ENCODE measurements around the gene TSPEAR. TPM values are rescaled to one million over a fixed set of nuclear protein-coding genes. Genes with fewer than 3 reads are reported as not detected.
"Not testable (repeated sequence)": the region's sequence is repeated elsewhere in the genome, so short reads cannot be mapped to it uniquely, and the experiment has no call there.

The TSPEAR gene
- total RNA-seq, 1 donor = not detected

GRCh38 chr21:44647222-44647552 is 64.2 kb downstream of the TSPEAR start:
- DNase-seq (ENCODE audit: low read depth) = no peak
- TF ChIP-seq, protein P1, sequence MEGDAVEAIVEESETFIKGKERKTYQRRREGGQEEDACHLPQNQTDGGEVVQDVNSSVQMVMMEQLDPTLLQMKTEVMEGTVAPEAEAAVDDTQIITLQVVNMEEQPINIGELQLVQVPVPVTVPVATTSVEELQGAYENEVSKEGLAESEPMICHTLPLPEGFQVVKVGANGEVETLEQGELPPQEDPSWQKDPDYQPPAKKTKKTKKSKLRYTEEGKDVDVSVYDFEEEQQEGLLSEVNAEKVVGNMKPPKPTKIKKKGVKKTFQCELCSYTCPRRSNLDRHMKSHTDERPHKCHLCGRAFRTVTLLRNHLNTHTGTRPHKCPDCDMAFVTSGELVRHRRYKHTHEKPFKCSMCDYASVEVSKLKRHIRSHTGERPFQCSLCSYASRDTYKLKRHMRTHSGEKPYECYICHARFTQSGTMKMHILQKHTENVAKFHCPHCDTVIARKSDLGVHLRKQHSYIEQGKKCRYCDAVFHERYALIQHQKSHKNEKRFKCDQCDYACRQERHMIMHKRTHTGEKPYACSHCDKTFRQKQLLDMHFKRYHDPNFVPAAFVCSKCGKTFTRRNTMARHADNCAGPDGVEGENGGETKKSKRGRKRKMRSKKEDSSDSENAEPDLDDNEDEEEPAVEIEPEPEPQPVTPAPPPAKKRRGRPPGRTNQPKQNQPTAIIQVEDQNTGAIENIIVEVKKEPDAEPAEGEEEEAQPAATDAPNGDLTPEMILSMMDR (IDR thresholded peaks at IDR 0.05; ENCODE audit: insufficient read depth, low read length) = no peak
- no peak overlapping the region for H3K4me3 ChIP-seq (ENCODE audit: low read depth, low read length)

DNA sequence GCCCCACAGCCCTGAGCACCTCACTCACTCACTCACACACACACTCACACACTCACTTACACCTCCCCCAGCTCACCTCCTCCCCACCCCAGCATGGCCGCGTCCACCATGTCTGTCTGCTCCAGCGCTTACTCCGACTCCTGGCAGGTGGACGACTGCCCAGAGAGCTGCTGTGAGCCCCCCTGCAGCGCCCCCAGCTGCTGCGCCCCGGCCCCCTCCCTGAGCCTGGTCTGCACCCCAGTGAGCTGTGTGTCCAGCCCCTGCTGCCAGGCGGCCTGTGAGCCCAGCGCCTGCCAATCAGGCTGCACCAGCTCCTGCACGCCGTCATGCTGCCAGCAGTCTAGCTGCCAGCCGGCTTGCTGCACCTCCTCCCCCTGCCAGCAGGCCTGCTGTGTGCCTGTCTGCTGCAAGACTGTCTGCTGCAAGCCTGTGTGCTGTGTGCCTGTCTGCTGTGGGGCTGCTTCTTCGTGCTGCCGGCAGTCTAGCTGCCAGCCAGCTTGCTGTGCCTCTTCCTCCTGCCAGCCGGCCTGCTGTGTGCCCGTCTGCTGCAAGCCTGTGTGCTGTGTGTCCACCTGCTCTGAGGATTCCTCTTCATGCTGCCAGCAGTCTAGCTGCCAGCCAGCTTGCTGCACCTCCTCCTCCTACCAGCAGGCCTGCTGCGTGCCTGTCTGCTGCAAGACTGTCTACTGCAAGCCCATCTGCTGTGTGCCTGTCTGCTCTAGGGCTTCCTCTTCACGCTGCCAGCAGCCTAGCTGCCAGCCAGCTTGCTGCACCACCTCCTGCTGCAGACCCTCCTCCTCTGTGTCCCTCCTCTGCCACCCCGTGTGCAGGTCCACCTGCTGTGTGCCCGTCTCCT is 64.8 kb downstream of the TSPEAR start, which contains the start of gene KRTAP10-11:
Gene KRTAP10-11 (plus strand): TSS at position 49 of the 856 bp plus-strand sequence. CDS start 45 bp downstream, at position 94.
- H3K4me3 ChIP-seq (ENCODE audit: low read depth, low read length); DNase-seq (ENCODE audit: low read depth): not testable (repeated sequence)

- no peak overlapping the region for H3K4me3 ChIP-seq (ENCODE audit: low read depth, low read length)
- DNase-seq (ENCODE audit: low read depth) = no peak
- TF ChIP-seq, protein P1 (IDR thresholded peaks at IDR 0.05; ENCODE audit: insufficient read depth, low read length) = no peak
Measured at GRCh38 chr21:44644878-44645277, 66.5 kb downstream of the TSPEAR start.

- no peak for DNase-seq (ENCODE audit: low read depth)
- no peak overlapping the region for H3K4me3 ChIP-seq (ENCODE audit: low read depth, low read length)
- TF ChIP-seq, protein P1 (IDR thresholded peaks at IDR 0.05; ENCODE audit: insufficient read depth, low read length) = no peak
Measured at GRCh38 chr21:44643741-44644310, 67.5 kb downstream of the TSPEAR start.

DNA sequence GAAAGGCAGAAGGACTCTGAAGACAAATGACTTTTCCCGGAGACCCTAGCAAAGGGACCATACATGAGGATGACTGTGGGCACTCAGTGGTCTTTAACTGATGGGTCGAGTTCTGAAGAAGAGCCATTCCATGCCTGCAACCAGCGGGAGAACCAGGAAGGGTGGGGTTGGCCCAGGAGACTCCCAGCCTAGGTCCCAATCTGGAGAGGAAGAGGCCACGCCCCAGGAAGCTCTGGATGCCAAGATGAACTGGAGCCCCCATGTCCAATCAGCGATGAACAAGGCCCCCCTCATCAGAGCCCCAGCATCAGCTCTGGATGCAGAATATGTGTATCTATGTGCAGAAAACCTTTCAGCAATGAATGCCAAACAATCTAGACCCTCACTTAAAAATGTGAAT is 70.6 kb downstream of the TSPEAR start:
- DNase-seq (ENCODE audit: low read depth) = no peak

DNA sequence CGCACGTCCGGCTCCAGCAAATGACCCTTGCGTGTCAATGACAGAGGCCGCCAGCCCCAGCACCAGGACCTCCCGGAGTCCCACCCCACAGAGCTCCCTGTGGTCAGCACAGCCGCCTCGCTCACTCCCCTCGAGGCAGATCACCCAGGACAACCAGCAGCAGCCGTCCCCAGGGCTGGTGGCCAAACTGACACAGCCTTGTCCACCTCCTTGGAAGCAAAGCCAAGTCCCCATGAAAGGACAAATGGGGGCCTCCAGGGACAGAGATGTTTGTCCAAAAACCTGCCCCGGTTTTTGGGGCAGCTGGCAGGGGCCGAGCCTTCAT is 72.1 kb downstream of the TSPEAR start:
- DNase-seq (ENCODE audit: low read depth) = no peak
- H3K4me3 ChIP-seq (ENCODE audit: low read depth, low read length) = no peak overlapping the region
- TF ChIP-seq, protein P1 (IDR thresholded peaks at IDR 0.05; ENCODE audit: insufficient read depth, low read length) = no peak

More for the DNA sequence above, 70.6 kb downstream of the TSPEAR start:
- TF ChIP-seq, protein P1 (IDR thresholded peaks at IDR 0.05; ENCODE audit: insufficient read depth, low read length) = no peak
- no peak overlapping the region for H3K4me3 ChIP-seq (ENCODE audit: low read depth, low read length)

DNA sequence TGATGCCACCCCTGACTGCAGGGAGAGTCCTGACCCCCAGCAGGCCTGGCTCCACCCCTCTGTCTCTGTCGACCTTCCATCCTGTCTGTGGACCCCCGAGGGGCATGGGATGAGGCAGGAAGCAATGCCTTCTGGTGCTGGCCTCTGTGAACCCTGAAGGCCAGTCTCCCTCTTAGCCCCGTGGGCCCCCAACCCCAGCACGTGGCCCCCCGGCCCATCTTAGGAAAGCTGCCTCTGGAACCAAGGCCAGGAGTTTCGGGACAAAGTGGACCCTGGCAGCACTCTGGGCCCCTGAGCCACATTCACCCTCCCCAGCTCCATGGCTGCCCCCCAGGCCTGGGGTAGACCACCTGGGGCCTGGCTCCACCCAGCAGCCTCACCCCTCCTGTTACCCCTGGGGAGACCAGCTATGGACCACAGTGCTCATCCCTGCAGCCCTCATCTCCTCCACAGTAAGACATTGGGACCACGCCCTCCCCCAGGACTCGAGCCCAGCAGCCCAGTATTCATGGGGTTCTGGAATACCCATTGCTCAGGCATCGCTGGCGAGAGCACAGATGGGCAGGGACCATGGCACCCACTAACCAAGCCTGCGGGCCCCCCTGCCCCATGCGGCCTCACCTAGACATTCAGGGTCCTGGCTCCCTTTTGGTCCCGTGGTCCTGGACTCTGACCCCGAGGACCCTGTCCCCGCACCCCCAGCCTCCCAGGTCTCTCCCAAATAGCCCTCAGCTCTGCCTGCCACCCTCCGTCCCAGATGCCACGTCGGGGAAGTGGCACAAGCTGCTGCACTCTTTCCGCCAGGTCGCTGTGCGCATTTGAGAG is 72.7 kb downstream of the TSPEAR start:
- not testable (repeated sequence) for DNase-seq (ENCODE audit: low read depth); H3K4me3 ChIP-seq (ENCODE audit: low read depth, low read length)

DNA sequence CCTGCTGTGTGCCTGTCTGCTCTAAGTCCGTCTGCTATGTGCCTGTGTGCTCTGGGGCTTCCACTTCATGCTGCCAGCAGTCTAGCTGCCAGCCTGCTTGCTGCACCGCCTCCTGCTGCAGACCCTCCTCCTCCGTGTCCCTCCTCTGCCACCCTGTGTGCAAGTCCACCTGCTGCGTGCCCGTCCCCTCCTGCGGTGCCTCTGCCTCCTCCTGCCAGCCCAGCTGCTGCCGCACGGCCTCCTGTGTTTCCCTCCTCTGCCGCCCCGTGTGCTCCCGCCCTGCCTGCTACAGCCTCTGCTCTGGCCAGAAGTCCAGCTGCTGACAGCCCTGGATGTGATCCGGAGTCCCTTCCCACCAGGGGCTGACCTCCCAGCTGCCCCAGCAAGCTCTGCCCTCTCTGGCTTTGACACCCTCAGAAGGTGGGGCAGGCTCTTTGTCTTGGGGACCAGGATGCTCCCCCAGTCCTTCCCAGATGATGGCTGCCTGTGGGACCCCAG is 73.5 kb downstream of the TSPEAR start:
- H3K4me3 ChIP-seq (ENCODE audit: low read depth, low read length); DNase-seq (ENCODE audit: low read depth): not testable (repeated sequence)
